ENCODE results near the gene STUM.

GRCh38 chr1:226608699-226609505, 60.3 kb downstream of the STUM start:
- TF ChIP-seq PAX5 (IDR thresholded peaks at IDR 0.05; ENCODE audit: insufficient read depth, low read length, severe bottlenecking) = no peak
- no peak for TF ChIP-seq POLR2AphosphoS5 (IDR thresholded peaks at IDR 0.05; ENCODE audit: low read depth, low read length)
- TF ChIP-seq POLR2A (IDR thresholded peaks at IDR 0.05; ENCODE audit: low read depth, low read length) = no peak

Data from GM12891 (cell line).